CD14-positive monocyte (primary cell): ENCODE data around the gene GALNT17. TPM values are rescaled to one million over a fixed set of nuclear protein-coding genes. Genes with fewer than 3 reads are reported as not detected.

Source experiments
- DNase-seq, 3 donors: peaks; one replicate each; pipeline ENCODE4 v3.0.0-alpha.2; 2011 to 2022
- H2AFZ ChIP-seq: 2 replicates; pipeline ENCODE4 v1.6.0; 2012; ENCODE audit warnings: mild to moderate bottlenecking, low read depth, low read length, inconsistent platforms; ENCODE audit not compliant: insufficient read depth, poor library complexity, severe bottlenecking
- H3K27ac ChIP-seq, 2 donors: 1 replicate in 1 of 2; 2 replicates in 1 of 2; pipeline ENCODE4 v1.5.1; 2012 to 2013; ENCODE audit warnings: low read length in 2 of 2, control low read depth in 1 of 2, inconsistent platforms in 1 of 2, low read depth in 1 of 2, mild to moderate bottlenecking in 1 of 2
- H3K27me3 ChIP-seq, 2 donors: one replicate each; pipeline versions ENCODE4 v1.6.0 to v1.6.1; 2011 to 2013; ENCODE audit warnings: low read length in 2 of 2; ENCODE audit not compliant: control insufficient read depth in 2 of 2, insufficient read depth in 2 of 2
- H3K36me3 ChIP-seq, 2 donors: replicated peaks in 1 of 2; 1 replicate in 1 of 2; 2 replicates in 1 of 2; pipeline versions ENCODE4 v1.5.1 to v1.6.1; 2012 to 2013; ENCODE audit warnings: low read length in 2 of 2, control low read depth in 1 of 2, inconsistent platforms in 1 of 2, mild to moderate bottlenecking in 1 of 2; ENCODE audit not compliant: insufficient read depth in 2 of 2, control insufficient read depth in 1 of 2
- H3K4me1 ChIP-seq, 2 donors: 1 replicate in 1 of 2; 2 replicates in 1 of 2; pipeline versions ENCODE4 v1.5.1 to v1.6.1; 2012 to 2013; ENCODE audit warnings: low read length in 2 of 2, control low read depth in 1 of 2, inconsistent platforms in 1 of 2, mild to moderate bottlenecking in 1 of 2, moderate library complexity in 1 of 2; ENCODE audit not compliant: insufficient read depth in 2 of 2, control insufficient read depth in 1 of 2
- H3K4me2 ChIP-seq: replicated peaks from 2 replicates; pipeline ENCODE3; 2012; ENCODE audit warnings: low read length, moderate library complexity, mild to moderate bottlenecking; ENCODE audit not compliant: poor library complexity, severe bottlenecking; ENCODE audit errors: extremely low read depth
- H3K4me3 ChIP-seq, 3 experiments: fragments of 200-600 bp in 1 of 3; sonication (generic) in 1 of 3; replicated peaks in 1 of 3; 1 replicate in 2 of 3; 2 replicates in 1 of 3; pipeline ENCODE4 v1.5.1; 2011 to 2013; ENCODE audit warnings: low read length in 3 of 3, mild to moderate bottlenecking in 3 of 3, control low read depth in 2 of 3, low read depth in 2 of 3, inconsistent platforms in 1 of 3, moderate library complexity in 1 of 3
- H3K79me2 ChIP-seq: 2 replicates; pipeline ENCODE4 v1.6.0; 2012; ENCODE audit warnings: mild to moderate bottlenecking, control low read depth, inconsistent platforms, low read length, moderate library complexity; ENCODE audit not compliant: insufficient read depth
- H3K9ac ChIP-seq: 2 replicates; pipeline ENCODE4 v1.6.0; 2017; ENCODE audit warnings: low read length, mild to moderate bottlenecking; ENCODE audit not compliant: insufficient read depth, poor library complexity, severe bottlenecking
- H3K9me3 ChIP-seq, 2 donors: replicated peaks in 1 of 2; 1 replicate in 1 of 2; 2 replicates in 1 of 2; pipeline versions ENCODE4 v1.5.1 to v1.6.1; 2012 to 2013; ENCODE audit warnings: low read length in 2 of 2, control low read depth in 1 of 2; ENCODE audit not compliant: control insufficient read depth in 1 of 2, insufficient read depth in 1 of 2
- H4K20me1 ChIP-seq: 2 replicates; pipeline ENCODE4 v1.6.0; 2012; ENCODE audit warnings: mild to moderate bottlenecking, low read length, control low read depth, moderate library complexity; ENCODE audit not compliant: insufficient read depth
- H3K27ac Mint-ChIP-seq, 7 donors: one replicate each; pipeline ENCODE4 v1.8.0; 2020; ENCODE audit warnings: mild to moderate bottlenecking in 7 of 7, mixed read lengths in 7 of 7, moderate library complexity in 6 of 7, inconsistent platforms in 2 of 7
- H3K27me3 Mint-ChIP-seq, 3 donors: one replicate each; pipeline ENCODE4 v1.8.0; 2021 to 2022; ENCODE audit warnings: low read depth in 3 of 3, mild to moderate bottlenecking in 3 of 3, mixed read lengths in 3 of 3, moderate library complexity in 3 of 3, inconsistent platforms in 1 of 3
- H3K36me3 Mint-ChIP-seq, 2 donors: one replicate each; pipeline ENCODE4 v1.8.0; 2020; ENCODE audit warnings: mixed read lengths in 2 of 2, inconsistent platforms in 1 of 2, mild to moderate bottlenecking in 1 of 2
- H3K4me1 Mint-ChIP-seq: one replicate; pipeline ENCODE4 v1.8.0; 2020; ENCODE audit warnings: mild to moderate bottlenecking, mixed read lengths
- H3K4me3 Mint-ChIP-seq, 2 donors: one replicate each; pipeline ENCODE4 v1.8.0; 2020; ENCODE audit warnings: mild to moderate bottlenecking in 2 of 2, mixed read lengths in 2 of 2, moderate library complexity in 1 of 2
- H3K9me3 Mint-ChIP-seq, 7 donors: one replicate each; pipeline ENCODE4 v1.8.0; 2020 to 2022; ENCODE audit warnings: mixed read lengths in 7 of 7, mild to moderate bottlenecking in 6 of 7, moderate library complexity in 6 of 7, inconsistent platforms in 2 of 7
- CTCF ChIP-seq: fragments of 200-600 bp; IDR thresholded peaks from one replicate; pipeline ENCODE4 v1.8.0; 2022; ENCODE audit warnings: antibody characterized with exemption, mild to moderate bottlenecking
- WGBS: methylation state at CpG from one replicate; pipeline ENCODE4 v1.1.5; 2013; ENCODE audit warnings: missing lambda C conversion rate; ENCODE audit not compliant: insufficient coverage; 5-methylcytosine and 5-hydroxymethylcytosine counted together
- intact Hi-C, 2 donors: fragments of 100-400 bp; cut with micrococcal nuclease; formaldehyde crosslinking; loops; one replicate each; pipeline versions ENCODE4 v1.15.0 to v1.15.1; 2023
- polyA plus RNA-seq, 3 donors: library from polyadenylated mRNA; depleted of rRNA in 1 of 3; unstranded in 2 of 3; stranded (reverse) in 1 of 3; fragments of 300-500 nt in 2 of 3; fragments of >200 nt in 1 of 3; fragmentation: Illumina TruSeq in 2 of 3; gene quantifications; 1 replicate in 2 of 3; 2 replicates in 1 of 3; pipeline ENCODE4 v1.2.3, GENCODE V29; 2012 to 2021

Gene GALNT17
- polyA plus RNA-seq, 3 donors: not detected

GRCh38 chr7:71504697-71505441 lies 372.9 kb downstream of the GALNT17 start:
- Mint-ChIP-seq H3K27me3 (peaks cover 0 to 1% (median 0%) of the 10 kb centered on the region in 3 donors), H3K9me3 (peaks cover 6 to 24% (median 11%) of the 10 kb centered on the region in 7 donors), H3K27ac (no peak overlapping the region), H3K4me1 (no peaks in the 10 kb centered on the region), H3K36me3 (no peaks in the 10 kb centered on the region), H3K4me3 (no peak overlapping the region)
- Histone ChIP-seq H3K4me1 (no peaks in the 10 kb centered on the region), H3K4me2 (no peak overlapping the region), H3K36me3 (no peaks in the 10 kb centered on the region), H3K9me3 (peaks cover 10 to 13% of the 10 kb centered on the region in 2 donors), H3K4me3 (no peak overlapping the region), H3K79me2 (no peaks in the 10 kb centered on the region), H3K9ac (no peak overlapping the region), H4K20me1 (no peaks in the 10 kb centered on the region), H3K27ac (no peak overlapping the region), H2AFZ (no peak overlapping the region), H3K27me3 (no peaks in the 10 kb centered on the region)
- no peak for DNase-seq
- 84% methylated on average over 7 of the region's 7 CpGs for WGBS
- intact Hi-C loops: no loop called here
- TF ChIP-seq CTCF: no peak

GRCh38 chr7:71506822-71507221 lies 374.9 kb downstream of the GALNT17 start:
- intact Hi-C loops: no loop called here
- Histone ChIP-seq H3K9ac (no peak overlapping the region), H3K4me2 (no peak overlapping the region), H2AFZ (no peak overlapping the region), H3K36me3 (no peaks in the 10 kb centered on the region), H3K27ac (no peak overlapping the region), H3K79me2 (no peaks in the 10 kb centered on the region), H3K4me3 (no peak overlapping the region), H3K27me3 (no peaks in the 10 kb centered on the region), H3K4me1 (no peaks in the 10 kb centered on the region), H4K20me1 (no peaks in the 10 kb centered on the region), H3K9me3 (peaks cover 10 to 13% of the 10 kb centered on the region in 2 donors)
- Mint-ChIP-seq H3K4me3 (no peak overlapping the region), H3K4me1 (no peaks in the 10 kb centered on the region), H3K36me3 (no peaks in the 10 kb centered on the region), H3K9me3 (peaks cover 5 to 17% (median 8%) of the 10 kb centered on the region in 7 donors), H3K27ac (no peak overlapping the region), H3K27me3 (peaks cover 0 to 4% (median 1%) of the 10 kb centered on the region in 3 donors)
- TF ChIP-seq CTCF: no peak
- DNase-seq: no peak
- WGBS: 100% methylated on average over 1 of the region's 6 CpGs
